HEK293T (cell line): ENCODE measurements around the gene ARL15.

Source experiments
- CTCF ChIA-PET: fragments of 350-600 bp; formaldehyde crosslinking; extraction: SDS; loops from one replicate; lab custom pipeline; 2021; ENCODE audit warnings: antibody characterized with exemption, inconsistent platforms; lab: Yijun Ruan, JAX
- POLR2A ChIA-PET: fragments of 350-600 bp; formaldehyde crosslinking; extraction: SDS; loops from one replicate; lab custom pipeline; 2020; ENCODE audit warnings: antibody characterized with exemption, inconsistent platforms; lab: Yijun Ruan, JAX
- DNase-seq: peaks from one replicate; pipeline ENCODE4 v3.0.0; 2012; ENCODE audit warnings: mixed read lengths; ENCODE audit errors: extremely low spot score
- ARNT ChIP-seq: fragments of 450-650 bp; IDR thresholded peaks from 2 replicates; pipeline ENCODE4 v1.6.1; 2017; ENCODE audit warnings: mild to moderate bottlenecking
- BHLHE40 ChIP-seq: fragments of 450-650 bp; IDR thresholded peaks from 2 replicates; pipeline ENCODE4 v1.6.1; 2016; ENCODE audit warnings: mild to moderate bottlenecking, moderate library complexity, borderline replicate concordance
- CTBP1 ChIP-seq: fragments of 450-650 bp; IDR thresholded peaks from 2 replicates; pipeline ENCODE4 v1.6.1; 2016; ENCODE audit warnings: borderline replicate concordance
- ELF4 ChIP-seq: fragments of 450-650 bp; IDR thresholded peaks from 2 replicates; pipeline ENCODE4 v1.6.1; 2017; ENCODE audit warnings: antibody characterized with exemption
- FOXA1 ChIP-seq: fragments of 450-650 bp; IDR thresholded peaks from 2 replicates; pipeline ENCODE4 v1.6.1; 2016; ENCODE audit warnings: mild to moderate bottlenecking
- FOXK2 ChIP-seq: fragments of 450-650 bp; IDR thresholded peaks from 2 replicates; pipeline ENCODE4 v1.6.1; 2016; ENCODE audit warnings: mild to moderate bottlenecking
- FOXM1 ChIP-seq: fragments of 450-650 bp; IDR thresholded peaks from 2 replicates; pipeline ENCODE4 v1.6.1; 2017; ENCODE audit warnings: mild to moderate bottlenecking, borderline replicate concordance
- HDGF ChIP-seq: fragments of 450-650 bp; IDR thresholded peaks from 2 replicates; pipeline ENCODE4 v1.6.1; 2017; ENCODE audit warnings: antibody characterized with exemption, borderline replicate concordance
- L3MBTL2 ChIP-seq: fragments of 450-650 bp; conservative IDR thresholded peaks from 2 replicates; pipeline ENCODE4 v1.6.1; 2016; ENCODE audit warnings: mild to moderate bottlenecking
- LEF1 ChIP-seq: fragments of 450-650 bp; IDR thresholded peaks from 2 replicates; pipeline ENCODE4 v1.6.1; 2017; ENCODE audit warnings: mild to moderate bottlenecking, borderline replicate concordance
- NFRKB ChIP-seq: fragments of 450-650 bp; IDR thresholded peaks from 2 replicates; pipeline ENCODE4 v1.6.1; 2016; ENCODE audit warnings: mild to moderate bottlenecking, moderate library complexity
- PKNOX1 ChIP-seq: fragments of 450-650 bp; IDR thresholded peaks from 2 replicates; pipeline ENCODE4 v1.6.1; 2016
- SP1 ChIP-seq: fragments of 450-650 bp; IDR thresholded peaks from 2 replicates; pipeline ENCODE4 v1.6.1; 2017
- SUZ12 ChIP-seq: fragments of 450-650 bp; IDR thresholded peaks from 2 replicates; pipeline ENCODE4 v1.6.1; 2016; ENCODE audit warnings: mild to moderate bottlenecking
- TARDBP ChIP-seq: fragments of 450-650 bp; IDR thresholded peaks from 2 replicates; pipeline ENCODE4 v1.6.1; 2016
- ZNF384 ChIP-seq: fragments of 450-650 bp; IDR thresholded peaks from 2 replicates; pipeline ENCODE4 v1.6.1; 2016

The ARL15 gene

GRCh38 chr5:53891159-53891558 lies 419.2 kb downstream of the ARL15 start:
- TF ChIP-seq TARDBP, result no peak
- TF ChIP-seq ARNT, result no peak
- no peak for TF ChIP-seq HDGF
- no peak for TF ChIP-seq FOXM1
- TF ChIP-seq CTBP1, result no peak
- TF ChIP-seq L3MBTL2, result no peak
- TF ChIP-seq FOXA1, result no peak
- no peak for TF ChIP-seq LEF1
- ChIA-PET POLR2A (no interaction called here), CTCF (interaction anchor here (0.6 kb wide), 1 partner anchor 10 kb away, joined by 9 read pairs; no protein-coding TSS in a partner anchor)
- no peak for DNase-seq

GRCh38 chr5:53890490-53890889 lies 419.9 kb downstream of the ARL15 start:
- TF ChIP-seq SUZ12 (no peak), SP1 (no peak), FOXK2 (no peak), NFRKB (no peak), LEF1 (no peak), TARDBP (no peak), PKNOX1 (no peak), CTBP1 (no peak)
- ChIA-PET POLR2A (no interaction called here), CTCF (interaction anchor here (0.6 kb wide), 1 partner anchor 11 kb away, joined by 9 read pairs; no protein-coding TSS in a partner anchor)
- DNase-seq, result no peak

- no peak for DNase-seq
- CTCF ChIA-PET, result no interaction called here
- POLR2A ChIA-PET, result no interaction called here
- TF ChIP-seq FOXM1 (no peak), ARNT (no peak), PKNOX1 (no peak)
Observed at GRCh38 chr5:53884844-53885243, 425.5 kb downstream of the ARL15 start.

- ChIA-PET POLR2A (no interaction called here), CTCF (no interaction called here)
- no peak for TF ChIP-seq ZNF384
- TF ChIP-seq CTBP1, result no peak
- no peak for TF ChIP-seq FOXA1
- TF ChIP-seq PKNOX1, result no peak
- no peak for TF ChIP-seq SUZ12
- TF ChIP-seq FOXK2, result no peak
- TF ChIP-seq SP1, result no peak
- no peak for TF ChIP-seq TARDBP
- TF ChIP-seq ARNT, result no peak
- TF ChIP-seq NFRKB, result no peak
- no peak for TF ChIP-seq L3MBTL2
- TF ChIP-seq FOXM1, result no peak
- TF ChIP-seq HDGF, result no peak
- no peak for DNase-seq
Observed at GRCh38 chr5:53884417-53884816, 426.0 kb downstream of the ARL15 start.

GRCh38 chr5:53882676-53883031 lies 427.7 kb downstream of the ARL15 start:
- DNase-seq, result no peak
- POLR2A ChIA-PET, result no interaction called here

GRCh38 chr5:53882006-53882675 lies 428.2 kb downstream of the ARL15 start:
- DNase-seq, result no peak
- CTCF ChIA-PET, result no interaction called here
- TF ChIP-seq BHLHE40 (no peak), FOXM1 (no peak), SP1 (no peak), CTBP1 (no peak), ZNF384 (no peak), ELF4 (no peak)
- POLR2A ChIA-PET, result no interaction called here

More at GRCh38 chr5:53882676-53883031, 427.7 kb downstream of the ARL15 start:
- TF ChIP-seq CTBP1 (no peak), L3MBTL2 (no peak), FOXM1 (no peak), SP1 (no peak), ZNF384 (no peak), FOXA1 (no peak), SUZ12 (no peak), BHLHE40 (no peak), NFRKB (no peak), LEF1 (no peak), PKNOX1 (no peak)
- CTCF ChIA-PET, result no interaction called here
